K562 (cell line): ENCODE measurements around the gene IMMP2L. TPM values are rescaled to one million over a fixed set of nuclear protein-coding genes. Genes with fewer than 3 reads are reported as not detected.

ENCODE experiments used
- ATAC-seq: fragments of 200-7000 bp; cut with Tn5 transposase; 3 replicates; pipeline ENCODE4 v1.9.1; 2020; ENCODE audit warnings: moderate library complexity
- BruUV-seq: library from RNA; stranded (reverse); fragments of 400-500 nt; replicated peaks from 2 replicates; lab custom pipeline; 2021; lab: Mats Ljungman, UMichigan
- CTCF ChIA-PET: fragments of 300-600 bp; formaldehyde crosslinking; extraction: SDS; loops from one replicate; lab custom pipeline; 2021; ENCODE audit warnings: low intra/inter-chr PET ratio; lab: Yijun Ruan, JAX
- POLR2A ChIA-PET: fragments of 300-600, 350-650 bp; sonication (Branson Sonifier 250); formaldehyde crosslinking; extraction: SDS; loops from one replicate; lab custom pipeline; 2021; ENCODE audit warnings: antibody characterized with exemption, inconsistent platforms; lab: Yijun Ruan, JAX
- DNase-seq, 4 experiments: peaks; one replicate each; pipeline versions ENCODE4 v3.0.0 to v3.0.0-alpha.2; 2011 to 2018; ENCODE audit warnings: low spot score in 3 of 4, mixed read lengths in 3 of 4; ENCODE audit errors: extremely low read depth in 1 of 4
- FAIRE-seq: peaks from 2 replicates; lab custom pipeline; 2011; peaks lifted over from hg19 to GRCh38; lab: Jason Lieb, UNC
- H2AFZ ChIP-seq: 2 replicates; pipeline ENCODE4 v1.6.0; 2011; ENCODE audit warnings: low read depth, low read length, control low read depth, inconsistent platforms
- H3K27ac ChIP-seq: fragments of 200-600 bp; 3 replicates; pipeline ENCODE4 v1.8.0; 2011; ENCODE audit warnings: low read depth, mild to moderate bottlenecking, control low read depth, inconsistent platforms, low read length, moderate library complexity, mixed read lengths; ENCODE audit errors: extremely low read depth
- H3K27me3 ChIP-seq, 2 experiments: fragments of 300-600 bp in 1 of 2; 2 replicates in 1 of 2; 3 replicates in 1 of 2; pipeline versions ENCODE4 v1.6.0 to v1.8.0; 2011; ENCODE audit warnings: inconsistent platforms in 2 of 2, low read length in 2 of 2, mild to moderate bottlenecking in 1 of 2, mixed read lengths in 1 of 2, moderate library complexity in 1 of 2; ENCODE audit not compliant: control insufficient read depth in 2 of 2, insufficient read depth in 2 of 2
- H3K36me3 ChIP-seq: fragments of 300-600 bp; 3 replicates; pipeline ENCODE4 v1.8.0; 2011; ENCODE audit warnings: mild to moderate bottlenecking, low read length, inconsistent platforms; ENCODE audit not compliant: control insufficient read depth, insufficient read depth
- H3K4me1 ChIP-seq, 2 experiments: fragments of 200-600 bp in 1 of 2; replicated peaks in 1 of 2; 2 replicates in 1 of 2; 3 replicates in 1 of 2; pipeline versions ENCODE4 v1.5.1 to v1.8.0; 2011; ENCODE audit warnings: inconsistent platforms in 2 of 2, low read length in 2 of 2, mild to moderate bottlenecking in 1 of 2, mixed read lengths in 1 of 2, moderate library complexity in 1 of 2; ENCODE audit not compliant: control insufficient read depth in 2 of 2, insufficient read depth in 2 of 2
- H3K4me2 ChIP-seq: 2 replicates; pipeline ENCODE4 v1.6.1; 2011; ENCODE audit warnings: low read length, control low read depth, inconsistent platforms, mixed read lengths; ENCODE audit not compliant: insufficient read depth
- H3K4me3 ChIP-seq: fragments of 200-600 bp; sonication (generic), shearing (Covaris generic); 2 replicates; pipeline ENCODE4 v1.5.1; 2016; ENCODE audit warnings: control low read depth, inconsistent platforms
- H3K79me2 ChIP-seq: fragments of 200-600 bp; 3 replicates; pipeline ENCODE4 v1.8.0; 2011; ENCODE audit warnings: low read length, inconsistent platforms; ENCODE audit not compliant: control insufficient read depth, insufficient read depth
- H3K9ac ChIP-seq, 2 experiments: 2 replicates each; pipeline versions ENCODE4 v1.6.0 to v1.6.1; 2011; ENCODE audit warnings: low read depth in 2 of 2, low read length in 2 of 2, control low read depth in 1 of 2, inconsistent platforms in 1 of 2, mild to moderate bottlenecking in 1 of 2, mixed read lengths in 1 of 2; ENCODE audit not compliant: insufficient read depth in 1 of 2
- H3K9me1 ChIP-seq: one replicate; pipeline ENCODE4 v1.6.0; 2011; ENCODE audit warnings: inconsistent platforms, mild to moderate bottlenecking, low read length, moderate library complexity; ENCODE audit not compliant: control insufficient read depth, insufficient read depth
- H3K9me3 ChIP-seq: replicated peaks from 2 replicates; pipeline ENCODE4 v1.5.1; 2011; ENCODE audit warnings: low read depth, low read length, inconsistent platforms; ENCODE audit not compliant: control insufficient read depth, insufficient read depth
- H4K20me1 ChIP-seq: replicated peaks from 2 replicates; pipeline ENCODE4 v1.6.1; 2011; ENCODE audit warnings: low read length, inconsistent platforms, mixed read lengths; ENCODE audit not compliant: control insufficient read depth, insufficient read depth
- FIP1L1 ChIP-seq: fragments of 200-400 bp; formaldehyde crosslinking; IDR thresholded peaks from 2 replicates; pipeline ENCODE4 v1.6.1; 2018; ENCODE audit warnings: mild to moderate bottlenecking, low read depth, low read length; ENCODE audit not compliant: poor library complexity, severe bottlenecking
- FOXK2 ChIP-seq, 2 experiments: fragments of 450-650 bp; IDR thresholded peaks in 1 of 2; conservative IDR thresholded peaks in 1 of 2; 2 replicates each; pipeline ENCODE4 v1.6.1; 2016; ENCODE audit warnings: low read depth in 2 of 2, mild to moderate bottlenecking in 1 of 2
- FOXP1 ChIP-seq: sonication (generic); formaldehyde crosslinking; IDR thresholded peaks from 2 replicates; pipeline ENCODE4 v1.8.0; 2022; ENCODE audit warnings: mild to moderate bottlenecking, missing genetic modification reagents
- RBM17 ChIP-seq: fragments of 200-400 bp; formaldehyde crosslinking; IDR thresholded peaks from 2 replicates; pipeline ENCODE4 v1.6.1; 2017; ENCODE audit warnings: low read depth, mild to moderate bottlenecking, low read length, borderline replicate concordance
- RFX7 ChIP-seq: fragments of 250-450 bp; sonication (Bioruptor Pico); IDR thresholded peaks from 2 replicates; pipeline ENCODE4 v1.5.1; 2021; ENCODE audit warnings: mild to moderate bottlenecking
- ZKSCAN3 ChIP-seq: fragments of 250-450 bp; sonication (Bioruptor Pico); IDR thresholded peaks from 2 replicates; pipeline ENCODE4 v1.4.0; 2020
- ZNF277 ChIP-seq: fragments of 250-450 bp; sonication (Bioruptor Pico); IDR thresholded peaks from 2 replicates; pipeline ENCODE4 v1.8.0; 2022; ENCODE audit warnings: inconsistent platforms, mild to moderate bottlenecking, moderate library complexity, borderline replicate concordance
- WGBS: fragments of 100-300 bp; shearing (Covaris generic); methylation state at CpG from one replicate; pipeline ENCODE4 v1.1.6; 2016; ENCODE audit warnings: low coverage, mixed read lengths; ENCODE audit not compliant: insufficient coverage; ENCODE audit errors: missing lambda C conversion rate; 5-methylcytosine and 5-hydroxymethylcytosine counted together
- in situ Hi-C: fragments of 300-500 bp; cut with MboI; formaldehyde crosslinking; loops from 4 replicates; pipeline ENCODE4 v1.15.0; 2018; ENCODE audit warnings: inconsistent platforms, mixed read lengths
- intact Hi-C: fragments of 100-400 bp; cut with micrococcal nuclease; formaldehyde crosslinking; loops from 2 replicates; pipeline ENCODE4 v1.14.2; 2022
- polyA plus RNA-seq, 8 experiments: library from polyadenylated mRNA; depleted of rRNA in 4 of 8; stranded (reverse) in 5 of 8; unstranded in 3 of 8; fragments of >200 nt; fragmentation: Nextera tagmentation in 2 of 8; fragmentation: Illumina TruSeq in 1 of 8; extraction: Ambion mirVana in 2 of 8; extraction: Trizol in 1 of 8; gene quantifications; 2 replicates each; pipeline versions ENCODE4 v1.2.1 to v1.2.3, GENCODE V29; 2011 to 2014; ENCODE audit warnings: inconsistent platforms in 1 of 8, missing spikeins in 1 of 8
- total RNA-seq, 7 experiments: library from RNA; depleted of rRNA in 6 of 7; stranded (reverse); fragments of >200 nt in 6 of 7; fragmentation: Illumina TruSeq in 2 of 7; extraction: Trizol in 2 of 7; gene quantifications; 2 replicates each; pipeline versions ENCODE4 v1.2.1 to v1.2.3, GENCODE V29; 2011 to 2021; ENCODE audit warnings: low replicate concordance in 1 of 7
- TF ChIP-seq, protein P1 (sequence below), 2 experiments: fragments of 250-450 bp in 1 of 2; fragments of 450-650 bp in 1 of 2; sonication (Bioruptor Pico) in 1 of 2; IDR thresholded peaks; 2 replicates each; pipeline versions ENCODE4 v1.6.1 to v1.8.0; 2016 to 2021; ENCODE audit warnings: mild to moderate bottlenecking in 2 of 2, moderate library complexity in 2 of 2, missing compliant biosample characterization in 1 of 2, missing genetic modification characterization in 1 of 2

Gene IMMP2L
- total and polyA plus RNA-seq, 9 of the 15 experiments (the other 6 are each of a cell fraction or from before 2014, with no cell fraction given) = 29.7 to 116 (median 53.0) TPM

- TF ChIP-seq, protein P1, sequence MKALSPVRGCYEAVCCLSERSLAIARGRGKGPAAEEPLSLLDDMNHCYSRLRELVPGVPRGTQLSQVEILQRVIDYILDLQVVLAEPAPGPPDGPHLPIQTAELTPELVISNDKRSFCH (CRISPR knock-in tag; IDR thresholded peaks at IDR 0.05) = no peak
- TF ChIP-seq, protein P1 (tag; IDR thresholded peaks at IDR 0.05) = no peak
Measured at GRCh38 chr7:111137296-111138192, 424.7 kb downstream of the IMMP2L start (continued).

DNA sequence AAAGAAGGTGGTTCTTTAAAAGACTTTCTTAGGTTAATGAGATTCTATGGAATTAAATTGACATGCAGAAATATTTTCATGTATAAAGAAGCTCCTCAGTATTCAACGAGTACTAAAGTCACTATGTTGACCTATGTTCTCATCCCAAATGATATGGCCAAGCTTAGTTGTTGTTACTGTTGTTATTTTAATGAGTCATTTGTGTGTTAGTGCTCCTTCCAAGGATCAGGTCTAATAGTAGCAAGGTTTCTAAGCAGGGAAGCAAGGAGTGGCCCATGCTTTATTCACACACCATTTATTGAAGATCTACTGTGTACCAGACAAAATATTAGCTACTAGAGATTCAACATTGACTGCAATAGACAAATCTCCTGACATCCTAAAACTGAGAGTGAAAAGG lies 429.5 kb downstream of the IMMP2L start:
- Histone ChIP-seq H2AFZ (no peak overlapping the region), H3K4me3 (no peak overlapping the region), H3K27ac (no peak overlapping the region), H3K27me3 (no peaks in the 10 kb centered on the region), H3K9me1 (no peaks in the 10 kb centered on the region), H3K9me3 (no peaks in the 10 kb centered on the region), H3K79me2 (no peaks in the 10 kb centered on the region), H3K4me1 (no peaks in the 10 kb centered on the region; a peak in 1 of 5 replicates), H4K20me1 (no peaks in the 10 kb centered on the region), H3K36me3 (no peaks in the 10 kb centered on the region), H3K9ac (no peak overlapping the region), H3K4me2 (no peak overlapping the region)
- intact Hi-C loops = no loop called here
- CTCF ChIA-PET = no interaction called here
- FAIRE-seq = no peak
- no peak; the same call in 2 of the 3 replicates for ATAC-seq
- no peak for TF ChIP-seq FIP1L1
- no peak for TF ChIP-seq RBM17
- no peak for TF ChIP-seq RFX7 (CRISPR knock-in tag)
- no peak for TF ChIP-seq ZNF277 (CRISPR knock-in tag)
- TF ChIP-seq FOXP1 (CRISPR knock-in tag) = no peak
- no peak for TF ChIP-seq FOXK2 (conservative IDR thresholded peaks at IDR 0.05 in 1 of 2, IDR thresholded peaks at IDR 0.05 in 1 of 2; ENCODE audit: low read depth in 2 of 2)
- no peak for TF ChIP-seq ZKSCAN3
- DNase-seq = no peak
- BruUV-seq = no TSS peak
- 50% methylated on average over 1 of the region's 1 CpG for WGBS
- in situ Hi-C loops = no loop called here
- POLR2A ChIA-PET = interaction anchor here (0.5 to 1.2 kb wide), 4 partner anchors 8 to 399 kb away, joined by 3 read pairs; no protein-coding TSS in a partner anchor
